GM23338 (cell line): Measurements from ENCODE around the gene CSTPP1. TPM values are rescaled to one million over a fixed set of nuclear protein-coding genes. Genes with fewer than 3 reads are reported as not detected.

Source experiments
- ATAC-seq: fragments of 200-7000 bp; cut with Tn5 transposase; 3 replicates; pipeline ENCODE4 v1.9.1; 2020
- DNase-seq: peaks from one replicate; pipeline ENCODE4 v3.0.0-alpha.2; 2015; ENCODE audit warnings: low spot score
- H2AFZ ChIP-seq: fragments of 200-600 bp; sonication (generic); 2 replicates; pipeline ENCODE4 v1.8.0; 2016; ENCODE audit warnings: antibody characterized with exemption, mild to moderate bottlenecking, moderate library complexity
- H3F3A ChIP-seq: fragments of 200-600 bp; sonication (generic); replicated peaks from 2 replicates; pipeline ENCODE4 v1.8.0; 2017; ENCODE audit warnings: antibody characterized with exemption, mixed run types, low read depth
- H3K27ac ChIP-seq: fragments of 200-600 bp; sonication (generic); 2 replicates; pipeline ENCODE4 v1.6.1; 2016; ENCODE audit warnings: low read depth
- H3K27me3 ChIP-seq: fragments of 200-600 bp; sonication (generic); 2 replicates; pipeline ENCODE4 v1.8.0; 2016; ENCODE audit warnings: mild to moderate bottlenecking, mixed run types, moderate library complexity; ENCODE audit not compliant: insufficient read depth
- H3K36me3 ChIP-seq: fragments of 200-600 bp; sonication (generic); 2 replicates; pipeline ENCODE4 v1.8.0; 2016; ENCODE audit warnings: mild to moderate bottlenecking; ENCODE audit not compliant: insufficient read depth
- H3K4me1 ChIP-seq: fragments of 200-600 bp; sonication (generic); 2 replicates; pipeline ENCODE4 v1.8.0; 2016; ENCODE audit warnings: mild to moderate bottlenecking, moderate library complexity; ENCODE audit not compliant: insufficient read depth
- H3K4me2 ChIP-seq: fragments of 200-600 bp; sonication (generic); 2 replicates; pipeline ENCODE4 v1.7.1; 2017; ENCODE audit warnings: mixed run types
- H3K4me3 ChIP-seq: fragments of 200-600 bp; sonication (generic); 2 replicates; pipeline ENCODE4 v1.6.1; 2016; ENCODE audit warnings: mixed run types
- H3K79me2 ChIP-seq: fragments of 200-600 bp; sonication (generic); replicated peaks from 2 replicates; pipeline ENCODE4 v1.8.0; 2017; ENCODE audit warnings: mild to moderate bottlenecking; ENCODE audit not compliant: insufficient read depth
- H3K9me2 ChIP-seq: fragments of 200-600 bp; sonication (generic); 2 replicates; pipeline ENCODE4 v1.8.0; 2017; ENCODE audit not compliant: insufficient read depth
- H4K20me1 ChIP-seq: fragments of 200-600 bp; sonication (generic); replicated peaks from 2 replicates; pipeline ENCODE4 v1.8.0; 2017; ENCODE audit warnings: mild to moderate bottlenecking; ENCODE audit not compliant: insufficient read depth
- H3K27ac Mint-ChIP-seq: 2 replicates; pipeline ENCODE4 v1.8.0; 2020; ENCODE audit warnings: inconsistent platforms, mild to moderate bottlenecking, moderate library complexity, mixed read lengths
- H3K27me3 Mint-ChIP-seq: 3 replicates; pipeline ENCODE4 v1.8.0; 2022; ENCODE audit warnings: low read depth, mild to moderate bottlenecking, moderate library complexity, mixed read lengths, inconsistent platforms; ENCODE audit not compliant: insufficient read depth, poor library complexity
- H3K36me3 Mint-ChIP-seq: 3 replicates; pipeline ENCODE4 v1.8.0; 2021; ENCODE audit warnings: low read depth, mild to moderate bottlenecking, inconsistent platforms, moderate library complexity, mixed read lengths
- H3K4me1 Mint-ChIP-seq: 3 replicates; pipeline ENCODE4 v1.8.0; 2020; ENCODE audit warnings: mild to moderate bottlenecking, inconsistent platforms, mixed read lengths
- H3K4me3 Mint-ChIP-seq: 3 replicates; pipeline ENCODE4 v1.8.0; 2021; ENCODE audit warnings: moderate library complexity, mild to moderate bottlenecking, inconsistent platforms, mixed read lengths
- H3K9me3 Mint-ChIP-seq: 3 replicates; pipeline ENCODE4 v1.8.0; 2020; ENCODE audit warnings: moderate library complexity, mild to moderate bottlenecking, inconsistent platforms, mixed read lengths
- CREB1 ChIP-seq: fragments of 250-450 bp; sonication (Bioruptor Pico); IDR thresholded peaks from 2 replicates; pipeline ENCODE4 v1.5.0; 2020; ENCODE audit warnings: low read depth, mild to moderate bottlenecking, moderate library complexity
- CTCF ChIP-seq, 2 experiments: fragments of 200-600 bp in 1 of 2; sonication (generic) in 1 of 2; conservative IDR thresholded peaks; 2 replicates each; pipeline versions ENCODE4 v1.5.1 to v1.6.1; 2016 to 2017; ENCODE audit warnings: antibody characterized with exemption in 2 of 2, low read depth in 2 of 2, mild to moderate bottlenecking in 2 of 2, moderate library complexity in 1 of 2
- ETS1 ChIP-seq: IDR thresholded peaks from 2 replicates; pipeline ENCODE4 v1.6.1; 2016; ENCODE audit warnings: antibody characterized with exemption
- EZH2 ChIP-seq: fragments of 200-600 bp; sonication (generic); IDR thresholded peaks from one replicate; pipeline ENCODE4 v1.8.0; 2017; ENCODE audit warnings: antibody characterized with exemption, mild to moderate bottlenecking, low read depth; ENCODE audit not compliant: unreplicated experiment
- EZH2phosphoT487 ChIP-seq: fragments of 200-600 bp; sonication (generic); IDR thresholded peaks from one replicate; pipeline ENCODE4 v1.8.1; 2018; ENCODE audit warnings: antibody characterized with exemption; ENCODE audit not compliant: unreplicated experiment
- JUNB ChIP-seq: IDR thresholded peaks from one replicate; pipeline ENCODE4 v1.6.1; 2016; ENCODE audit warnings: antibody characterized with exemption; ENCODE audit not compliant: unreplicated experiment
- NANOG ChIP-seq: IDR thresholded peaks from 2 replicates; pipeline ENCODE4 v1.6.1; 2016; ENCODE audit warnings: antibody characterized with exemption, borderline replicate concordance
- POLR2AphosphoS5 ChIP-seq: IDR thresholded peaks from 2 replicates; pipeline ENCODE4 v1.6.1; 2016; ENCODE audit warnings: antibody characterized with exemption, low read depth
- REST ChIP-seq: IDR thresholded peaks from one replicate; pipeline ENCODE4 v1.6.1; 2018; ENCODE audit warnings: antibody characterized with exemption; ENCODE audit not compliant: unreplicated experiment
- STAT1 ChIP-seq: IDR thresholded peaks from one replicate; pipeline ENCODE4 v1.6.1; 2016; ENCODE audit warnings: antibody characterized with exemption; ENCODE audit not compliant: unreplicated experiment
- ZNF114 ChIP-seq: fragments of 250-450 bp; sonication (Bioruptor Pico); IDR thresholded peaks from 2 replicates; pipeline ENCODE4 v1.5.0; 2020; ENCODE audit warnings: mild to moderate bottlenecking, moderate library complexity
- ZNF331 ChIP-seq: fragments of 250-450 bp; sonication (Bioruptor Pico); IDR thresholded peaks from 2 replicates; pipeline ENCODE4 v1.5.0; 2020; ENCODE audit warnings: low read depth, mild to moderate bottlenecking, moderate library complexity
- ZNF462 ChIP-seq: fragments of 250-450 bp; sonication (Bioruptor Pico); IDR thresholded peaks from 2 replicates; pipeline ENCODE4 v1.5.0; 2020; ENCODE audit warnings: mild to moderate bottlenecking, moderate library complexity
- polyA plus RNA-seq: library from polyadenylated mRNA; unstranded; fragments of >200 nt; fragmentation: Nextera tagmentation; extraction: Ambion mirVana; gene quantifications from 2 replicates; pipeline ENCODE4 v1.2.1, GENCODE V29; 2016
- total RNA-seq: library from RNA; depleted of rRNA; stranded (reverse); fragments of >200 nt; shearing (Covaris generic); gene quantifications from 2 replicates; pipeline ENCODE4 v1.2.3, GENCODE V29; 2014

The CSTPP1 gene
- total and polyA plus RNA-seq, 2 experiments from 2014 or later = 23.5 to 42.6 TPM

- no peak for TF ChIP-seq EZH2
Observed at GRCh38 chr11:46952553-46952952, 16.0 kb downstream of the CSTPP1 start (continued).

GRCh38 chr11:46953093-46953492, 16.5 kb downstream of the CSTPP1 start:
- no peaks in the 10 kb centered on the region for H3K36me3 ChIP-seq
- peak overlapping the region; percentile 26; the same call in 1 of the 2 replicates for H3K27ac Mint-ChIP-seq
- ATAC-seq = no peak

More at GRCh38 chr11:46953093-46953492, 16.5 kb downstream of the CSTPP1 start:
- H3F3A ChIP-seq = no peaks in the 10 kb centered on the region
- H3K27ac ChIP-seq = no peak overlapping the region
- no peak overlapping the region for H3K4me3 Mint-ChIP-seq
- H4K20me1 ChIP-seq = peaks cover 7% of the 10 kb centered on the region
- no peaks in the 10 kb centered on the region for H3K36me3 Mint-ChIP-seq
- H3K4me1 Mint-ChIP-seq = no peaks in the 10 kb centered on the region
- H3K9me3 Mint-ChIP-seq = no peaks in the 10 kb centered on the region
- H3K27me3 ChIP-seq = no peaks in the 10 kb centered on the region
- no peak overlapping the region for H3K4me2 ChIP-seq
- H3K4me1 ChIP-seq = no peaks in the 10 kb centered on the region
- H3K79me2 ChIP-seq = no peaks in the 10 kb centered on the region
- TF ChIP-seq ZNF462 (CRISPR knock-in tag) = no peak
- no peak for TF ChIP-seq POLR2AphosphoS5
- TF ChIP-seq NANOG = no peak
- TF ChIP-seq ZNF114 (CRISPR knock-in tag) = no peak
- TF ChIP-seq STAT1 = no peak
- no peak for TF ChIP-seq ETS1
- TF ChIP-seq CREB1 (CRISPR knock-in tag) = no peak
- no peak for TF ChIP-seq CTCF (conservative IDR thresholded peaks at IDR 0.05; ENCODE audit: low read depth in 2 of 2)
- no peak for TF ChIP-seq EZH2phosphoT487
- no peak for TF ChIP-seq JUNB
- no peak for TF ChIP-seq REST
- TF ChIP-seq ZNF331 (CRISPR knock-in tag) = no peak
- TF ChIP-seq EZH2 = no peak
- no peaks in the 10 kb centered on the region for H3K9me2 ChIP-seq
- no peak overlapping the region for H2AFZ ChIP-seq
- no peak for DNase-seq
- no peaks in the 10 kb centered on the region for H3K27me3 Mint-ChIP-seq
- no peak overlapping the region for H3K4me3 ChIP-seq
